Gastroesophageal sphincter (tissue), 3 donors: Measurements from ENCODE around the gene ARL5C.

Source experiments
- CTCF ChIP-seq, 4 experiments: fragments of 200-600 bp in 2 of 4; fragments of 450-650 bp in 2 of 4; sonication (generic) in 1 of 4; IDR thresholded peaks; one replicate each; pipeline ENCODE4 v1.5.1; 2017 to 2019; ENCODE audit warnings: antibody characterized with exemption in 4 of 4, mild to moderate bottlenecking in 2 of 4, moderate library complexity in 2 of 4
- POLR2A ChIP-seq, 2 donors: fragments of 450-650 bp; IDR thresholded peaks; one replicate each; pipeline ENCODE4 v1.6.1; 2017; ENCODE audit warnings: antibody characterized with exemption in 2 of 2, mild to moderate bottlenecking in 2 of 2, moderate library complexity in 1 of 2

- TF ChIP-seq CTCF (IDR thresholded peaks at IDR 0.05) (no peak), POLR2A (IDR thresholded peaks at IDR 0.05) (no peak)
Observed at GRCh38 chr17:39116224-39116623, 49.7 kb downstream of the ARL5C start.
